ENCODE results near the gene PABPN1. TPM values are rescaled to one million over a fixed set of nuclear protein-coding genes. Genes with fewer than 3 reads are reported as not detected.

PABPN1 gene
- total and polyA plus RNA-seq, 9 of the 15 experiments (the other 6 are each of a cell fraction or from before 2014, with no cell fraction given): 32.6 to 388 (median 178) TPM

DNA sequence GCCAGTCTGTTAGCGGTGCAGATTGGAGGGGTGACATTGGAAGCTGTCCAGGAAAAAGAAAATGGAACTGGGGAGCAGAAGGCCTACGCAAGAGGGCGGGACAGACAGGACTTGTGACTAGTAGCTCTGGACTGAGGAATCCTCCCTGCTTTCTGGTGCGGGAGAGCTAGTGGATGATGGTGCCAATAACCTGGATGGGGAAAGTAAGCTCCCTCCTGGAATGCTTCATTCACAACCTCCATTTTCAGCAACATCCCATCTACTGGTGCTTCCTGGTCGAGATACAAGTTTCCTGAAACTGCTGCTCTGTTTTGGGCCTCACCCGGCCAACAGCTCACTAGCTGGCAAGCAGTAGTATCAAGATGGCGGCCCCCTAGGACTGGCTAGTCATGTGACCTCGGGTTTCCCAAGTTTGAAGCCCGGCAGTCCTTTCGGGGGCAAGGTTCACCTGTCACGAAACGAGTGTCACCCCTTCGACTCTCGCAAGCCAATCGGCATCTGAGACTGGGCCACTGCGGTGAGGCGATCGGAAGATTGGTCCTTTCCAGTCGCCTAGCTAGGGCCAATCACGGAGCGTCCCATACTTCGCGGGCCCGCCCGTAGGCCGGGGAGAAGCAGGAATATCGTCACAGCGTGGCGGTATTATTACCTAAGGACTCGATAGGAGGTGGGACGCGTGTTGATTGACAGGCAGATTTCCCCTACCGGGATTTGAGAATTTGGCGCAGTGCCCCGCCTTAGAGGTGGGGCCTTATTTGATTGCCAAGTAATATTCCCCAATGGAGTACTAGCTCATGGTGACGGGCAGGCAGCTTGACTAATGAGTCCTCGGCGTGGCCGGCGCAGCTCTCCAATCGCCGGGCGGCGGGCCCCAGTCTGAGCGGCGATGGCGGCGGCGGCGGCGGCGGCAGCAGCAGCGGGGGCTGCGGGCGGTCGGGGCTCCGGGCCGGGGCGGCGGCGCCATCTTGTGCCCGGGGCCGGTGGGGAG is at the start of gene PABPN1 (continued):
- TF ChIP-seq RFX7 (CRISPR knock-in tag; IDR thresholded peaks at IDR 0.05) (0 out of 2 replicates have a peak, but pooled peaks have one; percentile 13), ZNF785 (CRISPR knock-in tag; IDR thresholded peaks at IDR 0.05) (no peak), GABPA (tag; conservative IDR thresholded peaks at IDR 0.05; ENCODE audit: low read depth) (peak; percentile 88), BRCA1 (IDR thresholded peaks at IDR 0.05) (no peak), BRCA1 (CRISPR knock-in tag; IDR thresholded peaks at IDR 0.05) (no peak), BCL6 (CRISPR knock-in tag; IDR thresholded peaks at IDR 0.05) (no peak), RBM34 (IDR thresholded peaks at IDR 0.05; ENCODE audit: borderline replicate concordance, insufficient read depth, low read length) (no peak), FOXK2 (conservative IDR thresholded peaks at IDR 0.05 in 1 of 2, IDR thresholded peaks at IDR 0.05 in 1 of 2; ENCODE audit: low read depth in 2 of 2) (peak; percentile 55 to 59; a peak in 3 of 4 replicates), RFX1 (IDR thresholded peaks at IDR 0.05) (peak; percentile 85), ZNF668 (CRISPR knock-in tag; IDR thresholded peaks at IDR 0.05) (no peak; the same call in 1 of the 2 replicates), ZNF282 (CRISPR knock-in tag; IDR thresholded peaks at IDR 0.05) (no peak), NFIC (IDR thresholded peaks at IDR 0.05) (peak; percentile 58), MAFF (IDR thresholded peaks at IDR 0.05; ENCODE audit: low read length) (no peak; the same call in 1 of the 2 replicates), SAP30 (IDR thresholded peaks at IDR 0.05; ENCODE audit: borderline replicate concordance, insufficient read depth, low read depth, low read length, poor library complexity, severe bottlenecking) (no peak), NFRKB (IDR thresholded peaks at IDR 0.05; ENCODE audit: low read depth) (peak; percentile 95), PHF20 (IDR thresholded peaks at IDR 0.05; ENCODE audit: partially characterized antibody) (peak; percentile 99)
- TF ChIP-seq, protein P1, sequence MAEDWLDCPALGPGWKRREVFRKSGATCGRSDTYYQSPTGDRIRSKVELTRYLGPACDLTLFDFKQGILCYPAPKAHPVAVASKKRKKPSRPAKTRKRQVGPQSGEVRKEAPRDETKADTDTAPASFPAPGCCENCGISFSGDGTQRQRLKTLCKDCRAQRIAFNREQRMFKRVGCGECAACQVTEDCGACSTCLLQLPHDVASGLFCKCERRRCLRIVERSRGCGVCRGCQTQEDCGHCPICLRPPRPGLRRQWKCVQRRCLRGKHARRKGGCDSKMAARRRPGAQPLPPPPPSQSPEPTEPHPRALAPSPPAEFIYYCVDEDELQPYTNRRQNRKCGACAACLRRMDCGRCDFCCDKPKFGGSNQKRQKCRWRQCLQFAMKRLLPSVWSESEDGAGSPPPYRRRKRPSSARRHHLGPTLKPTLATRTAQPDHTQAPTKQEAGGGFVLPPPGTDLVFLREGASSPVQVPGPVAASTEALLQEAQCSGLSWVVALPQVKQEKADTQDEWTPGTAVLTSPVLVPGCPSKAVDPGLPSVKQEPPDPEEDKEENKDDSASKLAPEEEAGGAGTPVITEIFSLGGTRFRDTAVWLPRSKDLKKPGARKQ (CRISPR knock-in tag; IDR thresholded peaks at IDR 0.05): no peak
- TF ChIP-seq, protein P2, sequence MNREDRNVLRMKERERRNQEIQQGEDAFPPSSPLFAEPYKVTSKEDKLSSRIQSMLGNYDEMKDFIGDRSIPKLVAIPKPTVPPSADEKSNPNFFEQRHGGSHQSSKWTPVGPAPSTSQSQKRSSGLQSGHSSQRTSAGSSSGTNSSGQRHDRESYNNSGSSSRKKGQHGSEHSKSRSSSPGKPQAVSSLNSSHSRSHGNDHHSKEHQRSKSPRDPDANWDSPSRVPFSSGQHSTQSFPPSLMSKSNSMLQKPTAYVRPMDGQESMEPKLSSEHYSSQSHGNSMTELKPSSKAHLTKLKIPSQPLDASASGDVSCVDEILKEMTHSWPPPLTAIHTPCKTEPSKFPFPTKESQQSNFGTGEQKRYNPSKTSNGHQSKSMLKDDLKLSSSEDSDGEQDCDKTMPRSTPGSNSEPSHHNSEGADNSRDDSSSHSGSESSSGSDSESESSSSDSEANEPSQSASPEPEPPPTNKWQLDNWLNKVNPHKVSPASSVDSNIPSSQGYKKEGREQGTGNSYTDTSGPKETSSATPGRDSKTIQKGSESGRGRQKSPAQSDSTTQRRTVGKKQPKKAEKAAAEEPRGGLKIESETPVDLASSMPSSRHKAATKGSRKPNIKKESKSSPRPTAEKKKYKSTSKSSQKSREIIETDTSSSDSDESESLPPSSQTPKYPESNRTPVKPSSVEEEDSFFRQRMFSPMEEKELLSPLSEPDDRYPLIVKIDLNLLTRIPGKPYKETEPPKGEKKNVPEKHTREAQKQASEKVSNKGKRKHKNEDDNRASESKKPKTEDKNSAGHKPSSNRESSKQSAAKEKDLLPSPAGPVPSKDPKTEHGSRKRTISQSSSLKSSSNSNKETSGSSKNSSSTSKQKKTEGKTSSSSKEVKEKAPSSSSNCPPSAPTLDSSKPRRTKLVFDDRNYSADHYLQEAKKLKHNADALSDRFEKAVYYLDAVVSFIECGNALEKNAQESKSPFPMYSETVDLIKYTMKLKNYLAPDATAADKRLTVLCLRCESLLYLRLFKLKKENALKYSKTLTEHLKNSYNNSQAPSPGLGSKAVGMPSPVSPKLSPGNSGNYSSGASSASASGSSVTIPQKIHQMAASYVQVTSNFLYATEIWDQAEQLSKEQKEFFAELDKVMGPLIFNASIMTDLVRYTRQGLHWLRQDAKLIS (CRISPR knock-in tag; IDR thresholded peaks at IDR 0.05): peak; percentile 87
- TF ChIP-seq, protein P3, sequence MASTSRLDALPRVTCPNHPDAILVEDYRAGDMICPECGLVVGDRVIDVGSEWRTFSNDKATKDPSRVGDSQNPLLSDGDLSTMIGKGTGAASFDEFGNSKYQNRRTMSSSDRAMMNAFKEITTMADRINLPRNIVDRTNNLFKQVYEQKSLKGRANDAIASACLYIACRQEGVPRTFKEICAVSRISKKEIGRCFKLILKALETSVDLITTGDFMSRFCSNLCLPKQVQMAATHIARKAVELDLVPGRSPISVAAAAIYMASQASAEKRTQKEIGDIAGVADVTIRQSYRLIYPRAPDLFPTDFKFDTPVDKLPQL (IDR thresholded peaks at IDR 0.05; ENCODE audit: extremely low read depth, insufficient read length): no peak
- TF ChIP-seq, protein P4, sequence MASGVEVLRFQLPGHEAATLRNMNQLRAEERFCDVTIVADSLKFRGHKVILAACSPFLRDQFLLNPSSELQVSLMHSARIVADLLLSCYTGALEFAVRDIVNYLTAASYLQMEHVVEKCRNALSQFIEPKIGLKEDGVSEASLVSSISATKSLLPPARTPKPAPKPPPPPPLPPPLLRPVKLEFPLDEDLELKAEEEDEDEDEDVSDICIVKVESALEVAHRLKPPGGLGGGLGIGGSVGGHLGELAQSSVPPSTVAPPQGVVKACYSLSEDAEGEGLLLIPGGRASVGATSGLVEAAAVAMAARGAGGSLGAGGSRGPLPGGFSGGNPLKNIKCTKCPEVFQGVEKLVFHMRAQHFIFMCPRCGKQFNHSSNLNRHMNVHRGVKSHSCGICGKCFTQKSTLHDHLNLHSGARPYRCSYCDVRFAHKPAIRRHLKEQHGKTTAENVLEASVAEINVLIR (CRISPR knock-in tag; IDR thresholded peaks at IDR 0.05): peak; percentile 72; the same call in 1 of the 2 replicates

Data from K562 (cell line).